ENCODE results near the gene TMC8.
"Not testable (repeated sequence)": the region's sequence is repeated elsewhere in the genome, so short reads cannot be mapped to it uniquely, and the experiment has no call there.

The TMC8 gene

GRCh38 chr17:78154903-78155811 is 24.6 kb downstream of the TMC8 start:
- no peak for DNase-seq (ENCODE audit: low read depth)

GRCh38 chr17:78159575-78160158 is 29.1 kb downstream of the TMC8 start:
- DNase-seq (ENCODE audit: low read depth): peak; percentile 50

DNA sequence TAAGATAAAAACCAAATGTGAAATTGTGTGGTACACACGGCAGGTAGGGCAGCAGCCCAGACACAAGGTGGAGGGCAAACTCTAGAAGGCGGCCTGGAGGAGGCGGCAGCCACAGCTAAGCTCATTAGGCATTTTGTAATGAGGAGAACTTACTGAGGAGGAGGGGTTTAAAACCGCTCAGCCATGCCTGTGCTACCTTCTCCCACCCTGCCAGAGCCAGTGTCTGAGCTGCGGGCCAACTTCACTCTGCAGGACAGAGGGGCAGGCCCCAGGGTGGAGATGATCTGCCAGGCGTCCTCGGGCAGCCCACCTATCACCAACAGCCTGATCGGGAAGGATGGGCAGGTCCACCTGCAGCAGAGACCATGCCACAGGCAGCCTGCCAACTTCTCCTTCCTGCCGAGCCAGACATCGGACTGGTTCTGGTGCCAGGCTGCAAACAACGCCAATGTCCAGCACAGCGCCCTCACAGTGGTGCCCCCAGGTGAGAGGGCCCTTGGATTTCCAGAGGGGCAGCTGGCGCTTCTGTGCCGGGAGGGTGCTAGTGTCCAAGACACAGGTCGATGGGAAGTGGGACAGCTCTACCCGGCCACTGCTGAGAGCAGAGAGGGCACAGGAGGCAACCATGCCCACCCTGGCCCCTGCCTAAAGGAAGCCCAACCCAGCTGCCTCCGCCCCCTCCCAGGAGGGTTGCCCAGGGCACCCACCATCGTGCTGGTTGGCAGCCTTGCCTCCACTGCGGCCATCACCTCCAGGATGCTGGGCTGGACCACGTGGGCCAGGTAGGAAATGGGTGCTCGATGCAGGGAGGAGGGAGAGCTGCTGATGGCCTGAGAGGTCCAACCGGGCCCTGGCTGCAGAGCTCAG is 33.5 kb downstream of the TMC8 start:
- DNase-seq (ENCODE audit: low read depth): no peak

- no peak for DNase-seq (ENCODE audit: low read depth)
These were observed 34.4 kb downstream of the TMC8 start for GRCh38 chr17:78164748-78165607.

GRCh38 chr17:78166416-78166815 is 35.8 kb downstream of the TMC8 start:
- DNase-seq (ENCODE audit: low read depth): no peak

DNA sequence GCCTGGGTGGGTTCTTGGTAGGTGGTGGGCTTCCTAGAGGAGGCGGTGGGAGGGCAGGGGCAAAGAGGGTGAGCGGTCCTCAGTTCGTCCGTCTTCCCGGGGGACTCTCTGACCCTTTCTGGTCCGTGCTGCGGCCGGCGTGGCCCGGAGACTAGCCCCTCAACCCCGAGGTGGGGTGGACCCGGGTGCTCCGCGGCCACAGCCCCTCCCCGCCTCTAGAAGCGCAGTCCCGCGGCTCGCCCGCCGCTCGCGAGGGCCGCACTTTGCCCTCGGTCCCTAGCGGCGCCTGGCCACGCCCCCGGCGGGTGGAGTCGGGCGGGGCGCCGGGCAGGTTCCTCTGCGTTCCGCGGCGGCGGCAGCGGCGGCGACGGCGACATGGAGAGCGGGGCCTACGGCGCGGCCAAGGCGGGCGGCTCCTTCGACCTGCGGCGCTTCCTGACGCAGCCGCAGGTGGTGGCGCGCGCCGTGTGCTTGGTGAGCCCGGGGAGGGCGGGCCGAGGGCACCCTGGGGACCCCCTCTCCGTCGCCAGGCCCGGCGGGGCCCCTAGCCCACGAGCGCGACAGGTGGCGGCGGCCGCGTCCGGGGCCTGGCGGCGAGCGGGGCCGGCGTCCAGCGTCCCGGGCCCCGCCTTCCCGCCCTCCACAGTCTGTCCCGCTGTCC is 37.8 kb downstream of the TMC8 start, which contains the start of gene SYNGR2:
TSS of gene SYNGR2 (plus strand) at position 340 of the 661 bp plus-strand sequence. CDS start at position 376, 36 bp downstream.
- DNase-seq (ENCODE audit: low read depth): peak; percentile 66

GRCh38 chr17:78168903-78169793 is 38.6 kb downstream of the TMC8 start:
- DNase-seq (ENCODE audit: low read depth): peak; percentile 71

DNA sequence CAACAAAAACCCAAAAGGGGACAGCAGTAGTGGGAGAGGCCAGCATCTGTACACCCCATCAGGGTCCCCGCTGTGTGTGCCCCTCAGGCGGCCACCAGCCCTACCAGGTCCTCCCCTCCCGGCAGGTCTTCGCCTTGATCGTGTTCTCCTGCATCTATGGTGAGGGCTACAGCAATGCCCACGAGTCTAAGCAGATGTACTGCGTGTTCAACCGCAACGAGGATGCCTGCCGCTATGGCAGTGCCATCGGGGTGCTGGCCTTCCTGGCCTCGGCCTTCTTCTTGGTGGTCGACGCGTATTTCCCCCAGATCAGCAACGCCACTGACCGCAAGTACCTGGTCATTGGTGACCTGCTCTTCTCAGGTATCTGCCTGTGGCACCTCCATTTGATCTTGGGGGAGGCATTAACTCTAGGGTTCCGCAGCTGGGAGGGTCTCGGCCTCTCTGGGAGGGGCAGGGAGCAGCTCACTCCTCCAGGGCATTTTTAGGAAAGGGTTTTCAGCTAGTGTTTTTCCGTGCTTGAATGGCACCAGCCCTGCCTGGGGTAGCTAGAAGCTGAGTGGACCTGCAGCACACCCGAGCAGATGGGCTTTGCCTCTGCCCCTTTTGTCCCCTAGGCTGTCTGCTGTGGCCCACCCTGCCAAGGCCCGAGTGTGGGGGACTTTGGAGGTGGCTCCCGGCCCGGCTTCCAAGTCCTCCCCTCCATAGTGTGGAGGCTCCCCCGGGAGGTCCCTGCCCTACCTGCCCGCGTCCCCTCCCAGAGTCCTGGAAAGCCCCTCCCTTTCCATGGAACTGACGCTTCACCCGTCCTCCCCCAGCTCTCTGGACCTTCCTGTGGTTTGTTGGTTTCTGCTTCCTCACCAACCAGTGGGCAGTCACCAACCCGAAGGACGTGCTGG is 40.4 kb downstream of the TMC8 start:
- no peak for DNase-seq (ENCODE audit: low read depth)

GRCh38 chr17:78171591-78172248 is 41.1 kb downstream of the TMC8 start:
- DNase-seq (ENCODE audit: low read depth): not testable (repeated sequence)

DNA sequence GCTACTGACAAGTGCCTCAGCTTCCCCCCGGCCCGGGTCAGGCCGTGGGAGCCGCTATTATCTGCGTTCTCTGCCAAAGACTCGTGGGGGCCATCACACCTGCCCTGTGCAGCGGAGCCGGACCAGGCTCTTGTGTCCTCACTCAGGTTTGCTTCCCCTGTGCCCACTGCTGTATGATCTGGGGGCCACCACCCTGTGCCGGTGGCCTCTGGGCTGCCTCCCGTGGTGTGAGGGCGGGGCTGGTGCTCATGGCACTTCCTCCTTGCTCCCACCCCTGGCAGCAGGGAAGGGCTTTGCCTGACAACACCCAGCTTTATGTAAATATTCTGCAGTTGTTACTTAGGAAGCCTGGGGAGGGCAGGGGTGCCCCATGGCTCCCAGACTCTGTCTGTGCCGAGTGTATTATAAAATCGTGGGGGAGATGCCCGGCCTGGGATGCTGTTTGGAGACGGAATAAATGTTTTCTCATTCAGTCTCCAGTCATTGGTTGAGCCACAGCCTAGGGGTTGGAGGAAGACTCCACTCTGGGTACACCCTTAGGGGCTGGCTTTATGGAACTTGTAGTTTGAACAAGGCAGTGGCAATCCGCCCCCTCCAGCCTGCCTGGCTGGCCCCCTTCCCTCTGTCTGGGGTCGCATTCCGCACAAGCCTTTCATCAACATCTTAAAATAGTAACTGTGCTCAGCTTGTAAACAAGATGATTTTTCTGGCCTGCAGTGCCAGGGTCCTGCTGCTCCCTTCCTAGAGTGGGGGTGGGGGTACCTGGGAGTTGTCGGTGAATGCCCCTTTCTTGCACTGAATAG is 41.9 kb downstream of the TMC8 start:
- DNase-seq (ENCODE audit: low read depth): peak; percentile 52

- no peak for DNase-seq (ENCODE audit: low read depth)
These were observed 42.6 kb downstream of the TMC8 start for GRCh38 chr17:78173097-78173715.

GRCh38 chr17:78174346-78174869 is 43.8 kb downstream of the TMC8 start:
- DNase-seq (ENCODE audit: low read depth): no peak

GRCh38 chr17:78174870-78175642 is 44.5 kb downstream of the TMC8 start:
- DNase-seq (ENCODE audit: low read depth): no peak

- no peak for DNase-seq (ENCODE audit: low read depth)
These were observed 45.0 kb downstream of the TMC8 start for GRCh38 chr17:78175643-78175981.

GRCh38 chr17:78176548-78177025 is 46.0 kb downstream of the TMC8 start:
- DNase-seq (ENCODE audit: low read depth): peak; percentile 45

DNA sequence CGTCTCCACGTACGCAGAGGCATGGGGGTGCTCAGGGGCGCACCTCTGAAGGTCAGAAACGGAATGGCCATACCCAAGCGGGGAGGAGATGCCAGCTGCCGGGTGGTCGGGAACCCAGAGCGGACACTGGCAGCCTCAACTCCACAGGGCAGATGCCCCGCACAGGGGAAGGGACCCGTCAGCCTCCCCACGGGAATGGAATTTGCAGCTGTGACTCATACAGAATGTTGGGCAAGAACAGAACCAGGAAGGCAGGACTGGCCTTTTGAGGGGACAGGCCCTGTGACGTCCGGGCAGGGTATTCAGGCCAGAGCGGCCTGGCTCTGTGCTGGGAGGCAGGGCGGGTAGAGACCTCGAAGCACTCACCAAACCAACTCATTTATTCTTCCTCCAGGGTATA is 48.8 kb downstream of the TMC8 start:
- DNase-seq (ENCODE audit: low read depth): peak; percentile 77

Data from EH (cell line).